A549 (cell line): ENCODE results near the gene ADTRP. TPM values are rescaled to one million over a fixed set of nuclear protein-coding genes. Genes with fewer than 3 reads are reported as not detected.

Source experiments
- ATAC-seq, 2 experiments: fragments of 200-7000 bp in 1 of 2; fragments of >200 bp in 1 of 2; cut with Nextera tagmentation in 1 of 2; cut with Tn5 transposase in 1 of 2; 3 replicates each; pipeline versions ENCODE4 v1.8.0 to v1.9.1; 2018 to 2020; ENCODE audit warnings: mild to moderate bottlenecking in 1 of 2, moderate library complexity in 1 of 2
- CTCF ChIA-PET: fragments of 300-600 bp; sonication (Branson Sonifier 250); formaldehyde crosslinking; extraction: SDS; loops from one replicate; lab custom pipeline; 2021; ENCODE audit warnings: antibody characterized with exemption, inconsistent platforms; lab: Yijun Ruan, JAX
- POLR2A ChIA-PET: fragments of 350-600 bp; formaldehyde crosslinking; extraction: SDS; loops from one replicate; lab custom pipeline; 2021; ENCODE audit warnings: antibody characterized with exemption, inconsistent platforms; lab: Yijun Ruan, JAX
- DNase-seq, 2 experiments: peaks; one replicate each; pipeline versions ENCODE4 v3.0.0 to v3.0.0-alpha.2; 2011 to 2016; ENCODE audit warnings: low read depth in 1 of 2, low spot score in 1 of 2
- FAIRE-seq: peaks from 2 replicates; lab custom pipeline; 2011; peaks lifted over from hg19 to GRCh38; lab: Jason Lieb, UNC
- H3K27ac ChIP-seq, 2 experiments: fragments of >200 bp; sonication (Bioruptor Twin); formaldehyde crosslinking; 3 replicates each; pipeline ENCODE4 v1.5.1; 2016 to 2017
- H3K4me1 ChIP-seq: fragments of >200 bp; sonication (Bioruptor Twin); formaldehyde crosslinking; 3 replicates; pipeline ENCODE4 v1.6.1; 2016
- H3K4me2 ChIP-seq: fragments of >200 bp; sonication (Bioruptor Twin); formaldehyde crosslinking; 3 replicates; pipeline ENCODE4 v1.6.1; 2016
- H3K4me3 ChIP-seq: fragments of >200 bp; sonication (Bioruptor Twin); formaldehyde crosslinking; 3 replicates; pipeline ENCODE4 v1.5.1; 2016
- H3K9me3 ChIP-seq: fragments of >200 bp; sonication (Bioruptor Twin); formaldehyde crosslinking; 3 replicates; pipeline ENCODE4 v1.6.1; 2016
- CBX2 ChIP-seq: fragments of 200-600 bp; sonication (generic); IDR thresholded peaks from 2 replicates; pipeline ENCODE4 v1.6.1; 2016; ENCODE audit warnings: low read depth, mild to moderate bottlenecking, borderline replicate concordance
- CBX8 ChIP-seq: fragments of 200-600 bp; sonication (generic); IDR thresholded peaks from 2 replicates; pipeline ENCODE4 v1.6.1; 2016
- CHD4 ChIP-seq: fragments of 200-600 bp; sonication (generic); IDR thresholded peaks from 2 replicates; pipeline ENCODE4 v1.6.1; 2016; ENCODE audit warnings: antibody characterized with exemption, mild to moderate bottlenecking, borderline replicate concordance
- EHF ChIP-seq: fragments of 250-450 bp; sonication (Bioruptor Pico); IDR thresholded peaks from 2 replicates; pipeline ENCODE4 v1.5.0; 2020; ENCODE audit warnings: mild to moderate bottlenecking
- EHMT2 ChIP-seq: fragments of 200-600 bp; sonication (generic); IDR thresholded peaks from 2 replicates; pipeline ENCODE4 v1.6.1; 2016; ENCODE audit warnings: antibody characterized with exemption, low read depth, mild to moderate bottlenecking, moderate library complexity
- HDAC2 ChIP-seq: fragments of 200-600 bp; sonication (generic); IDR thresholded peaks from 2 replicates; pipeline ENCODE4 v1.6.1; 2016
- HEYL ChIP-seq: fragments of 250-450 bp; sonication (Bioruptor Pico); IDR thresholded peaks from 2 replicates; pipeline ENCODE4 v1.8.0; 2021; ENCODE audit warnings: mild to moderate bottlenecking, moderate library complexity
- HMGXB4 ChIP-seq: fragments of 250-450 bp; sonication (Bioruptor Pico); IDR thresholded peaks from 2 replicates; pipeline ENCODE4 v1.5.0; 2021; ENCODE audit warnings: mild to moderate bottlenecking, moderate library complexity, borderline replicate concordance
- HOXB5 ChIP-seq: fragments of 250-450 bp; sonication (Bioruptor Pico); IDR thresholded peaks from 2 replicates; pipeline ENCODE4 v1.5.0; 2020; ENCODE audit warnings: mild to moderate bottlenecking, moderate library complexity
- JUN ChIP-seq, 2 experiments: fragments of >200 bp; sonication (Bioruptor Twin); formaldehyde crosslinking; IDR thresholded peaks; 2 replicates in 1 of 2; 3 replicates in 1 of 2; pipeline ENCODE4 v1.6.1; 2016 to 2017
- KDM5A ChIP-seq: fragments of 200-600 bp; sonication (generic); IDR thresholded peaks from 2 replicates; pipeline ENCODE4 v1.6.1; 2016; ENCODE audit warnings: antibody characterized with exemption, mild to moderate bottlenecking
- MAFK ChIP-seq: fragments of 450-650 bp; IDR thresholded peaks from 2 replicates; pipeline ENCODE4 v1.6.1; 2014; ENCODE audit not compliant: partially characterized antibody
- MAX ChIP-seq: IDR thresholded peaks from 2 replicates; pipeline ENCODE4 v1.6.1; 2012
- MYC ChIP-seq: IDR thresholded peaks from 2 replicates; pipeline ENCODE4 v1.6.1; 2012; ENCODE audit warnings: mild to moderate bottlenecking, inconsistent platforms, low read length, improper control_type of control experiment, borderline replicate concordance
- NPAS2 ChIP-seq: fragments of 250-450 bp; sonication (Bioruptor Pico); IDR thresholded peaks from 2 replicates; pipeline ENCODE4 v1.8.0; 2022; ENCODE audit warnings: mild to moderate bottlenecking, moderate library complexity, borderline replicate concordance
- NR3C1 ChIP-seq: fragments of >200 bp; sonication (Bioruptor Twin); formaldehyde crosslinking; IDR thresholded peaks from 3 replicates; pipeline ENCODE4 v1.6.1; 2017
- POLR2AphosphoS2 ChIP-seq: conservative IDR thresholded peaks from 2 replicates; pipeline ENCODE4 v1.6.1; 2012; ENCODE audit warnings: low read length, improper control_type of control experiment, inconsistent platforms
- RCOR1 ChIP-seq: fragments of 150-350 bp; IDR thresholded peaks from 2 replicates; pipeline ENCODE4 v1.6.1; 2014; ENCODE audit warnings: antibody characterized with exemption, low read length, low read depth
- RFX5 ChIP-seq: fragments of 450-650 bp; IDR thresholded peaks from 2 replicates; pipeline ENCODE4 v1.7.1; 2014; ENCODE audit warnings: antibody characterized with exemption, mild to moderate bottlenecking, moderate library complexity
- SMC3 ChIP-seq: fragments of >200 bp; sonication (Bioruptor Twin); formaldehyde crosslinking; IDR thresholded peaks from 3 replicates; pipeline ENCODE4 v1.6.1; 2018; ENCODE audit warnings: inconsistent platforms
- SREBF2 ChIP-seq: fragments of 450-650 bp; IDR thresholded peaks from 2 replicates; pipeline ENCODE4 v1.6.1; 2014; ENCODE audit warnings: mild to moderate bottlenecking, moderate library complexity
- USF2 ChIP-seq: fragments of 450-650 bp; IDR thresholded peaks from 2 replicates; pipeline ENCODE4 v1.6.1; 2014; ENCODE audit warnings: antibody characterized with exemption
- ZFP36 ChIP-seq: fragments of 450-650 bp; IDR thresholded peaks from 2 replicates; pipeline ENCODE4 v1.6.1; 2014; ENCODE audit warnings: borderline replicate concordance; ENCODE audit not compliant: partially characterized antibody
- ZNF302 ChIP-seq: fragments of 250-450 bp; sonication (Bioruptor Pico); IDR thresholded peaks from 2 replicates; pipeline ENCODE4 v1.9.0; 2021; ENCODE audit warnings: inconsistent platforms, mild to moderate bottlenecking, moderate library complexity
- ZSCAN20 ChIP-seq: fragments of 250-450 bp; sonication (Bioruptor Pico); IDR thresholded peaks from 2 replicates; pipeline ENCODE4 v1.8.0; 2022; ENCODE audit warnings: mild to moderate bottlenecking, moderate library complexity
- WGBS: methylation state at CpG from one replicate; pipeline ENCODE4 v1.1.6; 2017; ENCODE audit errors: missing lambda C conversion rate; 5-methylcytosine and 5-hydroxymethylcytosine counted together
- polyA plus RNA-seq, 4 experiments: library from polyadenylated mRNA; depleted of rRNA in 3 of 4; stranded (reverse); fragments of >200 nt; fragmentation: RNase III in 1 of 4; extraction: RNeasy Plus Mini Kit Qiagen cat#74134 plus additional on column Dnase treatment in 1 of 4; gene quantifications; 2 replicates in 3 of 4; 3 replicates in 1 of 4; pipeline ENCODE4 v1.2.3, GENCODE V29; 2011 to 2017

ADTRP gene
- polyA plus RNA-seq, 2 of the 4 experiments (the other 2 are of a cell fraction): 0.57 to 0.59 TPM

GRCh38 chr6:11763460-11764249, 14.9 kb downstream of the ADTRP start:
- no peak for ATAC-seq
- no peak for FAIRE-seq
- Histone ChIP-seq H3K4me1 (peaks cover 40% of the 10 kb centered on the region), H3K9me3 (no peaks in the 10 kb centered on the region), H3K4me2 (no peak overlapping the region), H3K4me3 (no peak overlapping the region), H3K27ac (peak overlapping the region; percentile 19 to 92; a peak in 4 of 6 replicates)
- CTCF ChIA-PET: interaction anchor here (1.1 kb wide), 1 partner anchor 39 kb away, joined by 3 read pairs; no protein-coding TSS in a partner anchor
- WGBS: 94% methylated on average over 4 of the region's 4 CpGs
- DNase-seq: no peak
- POLR2A ChIA-PET: no interaction called here
- no peak for TF ChIP-seq SREBF2
- TF ChIP-seq JUN (IDR thresholded peaks at IDR 0.05): no peak
- TF ChIP-seq MAFK: peak; percentile 72

- Histone ChIP-seq H3K4me2 (no peak overlapping the region), H3K27ac (peak overlapping the region in 1 of 2 experiments; percentile 92; a peak in 3 of 6 replicates), H3K9me3 (no peaks in the 10 kb centered on the region), H3K4me3 (no peak overlapping the region), H3K4me1 (peaks cover 40% of the 10 kb centered on the region)
- FAIRE-seq (no peak), ATAC-seq (no peak), DNase-seq (no peak)
- CTCF ChIA-PET: no interaction called here
- no peak for TF ChIP-seq NR3C1
- TF ChIP-seq KDM5A: no peak
- TF ChIP-seq USF2: no peak
- TF ChIP-seq RCOR1: no peak
- 89% methylated on average over 4 of the region's 4 CpGs for WGBS
- POLR2A ChIA-PET: no interaction called here
Measured at GRCh38 chr6:11762794-11763459, 15.7 kb downstream of the ADTRP start.

GRCh38 chr6:11761744-11762620, 16.6 kb downstream of the ADTRP start:
- H3K9me3 ChIP-seq: no peaks in the 10 kb centered on the region
- H3K4me2 ChIP-seq: no peak overlapping the region
- no peak for DNase-seq
- no peak for ATAC-seq
- WGBS: 90% methylated on average over 3 of the region's 4 CpGs
- H3K4me3 ChIP-seq: no peak overlapping the region
- FAIRE-seq: no peak
- TF ChIP-seq MAX: no peak
- TF ChIP-seq ZNF302: no peak
- no peak for TF ChIP-seq MYC
- no peak for TF ChIP-seq JUN (IDR thresholded peaks at IDR 0.05)
- no peak for TF ChIP-seq RFX5
- TF ChIP-seq ZFP36: no peak
- TF ChIP-seq CHD4: no peak
- POLR2A ChIA-PET: no interaction called here
- H3K4me1 ChIP-seq: peaks cover 33% of the 10 kb centered on the region
- CTCF ChIA-PET: interaction anchor here (1.7 kb wide), 1 partner anchor 106 kb away, joined by 7 read pairs; no protein-coding TSS in a partner anchor
- peak overlapping the region in 1 of 2 experiments; percentile 92; a peak in 2 of 6 replicates for H3K27ac ChIP-seq

- Histone ChIP-seq H3K4me1 (peaks cover 15% of the 10 kb centered on the region; the same call in 2 of the 3 replicates), H3K27ac (no peak overlapping the region), H3K4me3 (no peak overlapping the region), H3K4me2 (no peak overlapping the region), H3K9me3 (no peaks in the 10 kb centered on the region)
- ChIA-PET POLR2A (no interaction called here), CTCF (interaction anchor here (1.7 kb wide), 1 partner anchor 104 kb away, joined by 7 read pairs; no protein-coding TSS in a partner anchor)
- ATAC-seq: no peak
- 78% methylated on average over 6 of the region's 6 CpGs for WGBS
- FAIRE-seq: no peak
- DNase-seq: no peak
- no peak for TF ChIP-seq EHF
- TF ChIP-seq HEYL (CRISPR knock-in tag): no peak
- no peak for TF ChIP-seq NPAS2 (CRISPR knock-in tag)
- no peak for TF ChIP-seq HOXB5 (CRISPR knock-in tag)
- no peak for TF ChIP-seq CBX2
- no peak for TF ChIP-seq EHMT2
- TF ChIP-seq KDM5A: no peak
- TF ChIP-seq HMGXB4 (CRISPR knock-in tag): no peak
- TF ChIP-seq POLR2AphosphoS2: no peak
- TF ChIP-seq HDAC2: no peak
- no peak for TF ChIP-seq CBX8
- no peak for TF ChIP-seq SMC3
- TF ChIP-seq ZSCAN20 (CRISPR knock-in tag): no peak
- no peak for TF ChIP-seq CHD4
- TF ChIP-seq JUN (IDR thresholded peaks at IDR 0.05): no peak
Measured at GRCh38 chr6:11760015-11760473, 18.6 kb downstream of the ADTRP start.
